Measurements from ENCODE around the gene ASCC3. TPM values are rescaled to one million over a fixed set of nuclear protein-coding genes. Genes with fewer than 3 reads are reported as not detected.

ASCC3 gene
- total and polyA plus RNA-seq, 2 experiments from 2014 or later: 34.0 to 77.6 TPM

GRCh38 chr6:100905067-100905466, 23.9 kb upstream of the ASCC3 start:
- 69% methylated on average over 4 of the region's 4 CpGs for WGBS (ENCODE audit: low lambda C conversion rate, missing lambda C conversion rate)
- TF ChIP-seq EZH2phosphoT487 (IDR thresholded peaks at IDR 0.05; ENCODE audit: low read depth, severe bottlenecking, unreplicated experiment) (no peak), EZH2 (IDR thresholded peaks at IDR 0.05; ENCODE audit: borderline replicate concordance) (no peak), CTCF (IDR thresholded peaks at IDR 0.05; ENCODE audit: poor library complexity) (no peak)
- H3K9me3 ChIP-seq (ENCODE audit: low read depth): no peaks in the 10 kb centered on the region
- H3K36me3 ChIP-seq (replicated peaks; ENCODE audit: insufficient read depth, low read depth): no peaks in the 10 kb centered on the region
- H3K27me3 ChIP-seq: no peaks in the 10 kb centered on the region
- no peak overlapping the region for H2AFZ ChIP-seq
- no peak for DNase-seq (ENCODE audit: low spot score)
- H4K20me1 ChIP-seq (ENCODE audit: insufficient read depth, poor library complexity, severe bottlenecking): no peaks in the 10 kb centered on the region
- no peak overlapping the region for H3K4me2 ChIP-seq
- no peak overlapping the region for H3K4me3 ChIP-seq
- no peak overlapping the region for H3K27ac ChIP-seq
- H3K79me2 ChIP-seq: no peaks in the 10 kb centered on the region
- peaks cover 5% of the 10 kb centered on the region for H3K4me1 ChIP-seq (ENCODE audit: insufficient read depth)
- H3K9me2 ChIP-seq (replicated peaks; ENCODE audit: insufficient read depth): no peaks in the 10 kb centered on the region

- Histone ChIP-seq H3K4me3 (no peak overlapping the region), H3K9me3 (ENCODE audit: low read depth) (no peaks in the 10 kb centered on the region), H3K4me2 (no peak overlapping the region), H3K36me3 (replicated peaks; ENCODE audit: insufficient read depth, low read depth) (no peaks in the 10 kb centered on the region), H3K27me3 (no peaks in the 10 kb centered on the region), H3K9me2 (replicated peaks; ENCODE audit: insufficient read depth) (no peaks in the 10 kb centered on the region), H3K4me1 (ENCODE audit: insufficient read depth) (peaks cover 5% of the 10 kb centered on the region), H3K79me2 (no peaks in the 10 kb centered on the region), H2AFZ (no peak overlapping the region), H3K27ac (peak overlapping the region; percentile 39), H4K20me1 (ENCODE audit: insufficient read depth, poor library complexity, severe bottlenecking) (no peaks in the 10 kb centered on the region)
- 82% methylated on average over 4 of the region's 4 CpGs for WGBS (ENCODE audit: low lambda C conversion rate, missing lambda C conversion rate)
- TF ChIP-seq CTCF (IDR thresholded peaks at IDR 0.05; ENCODE audit: poor library complexity) (no peak), EZH2 (IDR thresholded peaks at IDR 0.05; ENCODE audit: borderline replicate concordance) (no peak), EZH2phosphoT487 (IDR thresholded peaks at IDR 0.05; ENCODE audit: low read depth, severe bottlenecking, unreplicated experiment) (no peak)
- DNase-seq (ENCODE audit: low spot score): peak; percentile 20
These were observed 23.2 kb upstream of the ASCC3 start for GRCh38 chr6:100904316-100904715.

GRCh38 chr6:100901582-100901981, 20.5 kb upstream of the ASCC3 start:
- H3K9me3 ChIP-seq (ENCODE audit: low read depth): no peaks in the 10 kb centered on the region
- no peaks in the 10 kb centered on the region for H3K27me3 ChIP-seq
- H2AFZ ChIP-seq: no peak overlapping the region
- H3K4me2 ChIP-seq: no peak overlapping the region
- H3K36me3 ChIP-seq (replicated peaks; ENCODE audit: insufficient read depth, low read depth): no peaks in the 10 kb centered on the region
- no peak overlapping the region for H3K4me3 ChIP-seq
- 72% methylated on average over 3 of the region's 3 CpGs for WGBS (ENCODE audit: low lambda C conversion rate, missing lambda C conversion rate)
- no peak for TF ChIP-seq EZH2phosphoT487 (IDR thresholded peaks at IDR 0.05; ENCODE audit: low read depth, severe bottlenecking, unreplicated experiment)
- TF ChIP-seq CTCF (IDR thresholded peaks at IDR 0.05; ENCODE audit: poor library complexity): no peak
- no peak for TF ChIP-seq EZH2 (IDR thresholded peaks at IDR 0.05; ENCODE audit: borderline replicate concordance)
- H3K27ac ChIP-seq: no peak overlapping the region
- no peaks in the 10 kb centered on the region for H3K9me2 ChIP-seq (replicated peaks; ENCODE audit: insufficient read depth)
- no peak for DNase-seq (ENCODE audit: low spot score)
- peaks cover 5% of the 10 kb centered on the region for H3K4me1 ChIP-seq (ENCODE audit: insufficient read depth)
- H3K79me2 ChIP-seq: no peaks in the 10 kb centered on the region
- H4K20me1 ChIP-seq (ENCODE audit: insufficient read depth, poor library complexity, severe bottlenecking): no peaks in the 10 kb centered on the region

- no peak for DNase-seq (ENCODE audit: low spot score)
- Histone ChIP-seq H3K9me2 (replicated peaks; ENCODE audit: insufficient read depth) (no peaks in the 10 kb centered on the region), H3K27me3 (no peaks in the 10 kb centered on the region), H3K4me2 (no peak overlapping the region), H3K79me2 (no peaks in the 10 kb centered on the region), H4K20me1 (ENCODE audit: insufficient read depth, poor library complexity, severe bottlenecking) (no peaks in the 10 kb centered on the region), H3K36me3 (replicated peaks; ENCODE audit: insufficient read depth, low read depth) (no peaks in the 10 kb centered on the region), H3K9me3 (ENCODE audit: low read depth) (no peaks in the 10 kb centered on the region), H3K4me1 (ENCODE audit: insufficient read depth) (no peaks in the 10 kb centered on the region), H2AFZ (no peak overlapping the region), H3K4me3 (no peak overlapping the region), H3K27ac (no peak overlapping the region)
- 71% methylated on average over 3 of the region's 3 CpGs for WGBS (ENCODE audit: low lambda C conversion rate, missing lambda C conversion rate)
- no peak for TF ChIP-seq EZH2 (IDR thresholded peaks at IDR 0.05; ENCODE audit: borderline replicate concordance)
- no peak for TF ChIP-seq EZH2phosphoT487 (IDR thresholded peaks at IDR 0.05; ENCODE audit: low read depth, severe bottlenecking, unreplicated experiment)
- TF ChIP-seq CTCF (IDR thresholded peaks at IDR 0.05; ENCODE audit: poor library complexity): no peak
These were observed 18.1 kb upstream of the ASCC3 start for GRCh38 chr6:100899202-100899601.

Measured in hepatocyte (in vitro differentiated cells).